Measurements from ENCODE around the gene ZNF784.
"Not testable (repeated sequence)": the region's sequence is repeated elsewhere in the genome, so short reads cannot be mapped to it uniquely, and the experiment has no call there.

DNA sequence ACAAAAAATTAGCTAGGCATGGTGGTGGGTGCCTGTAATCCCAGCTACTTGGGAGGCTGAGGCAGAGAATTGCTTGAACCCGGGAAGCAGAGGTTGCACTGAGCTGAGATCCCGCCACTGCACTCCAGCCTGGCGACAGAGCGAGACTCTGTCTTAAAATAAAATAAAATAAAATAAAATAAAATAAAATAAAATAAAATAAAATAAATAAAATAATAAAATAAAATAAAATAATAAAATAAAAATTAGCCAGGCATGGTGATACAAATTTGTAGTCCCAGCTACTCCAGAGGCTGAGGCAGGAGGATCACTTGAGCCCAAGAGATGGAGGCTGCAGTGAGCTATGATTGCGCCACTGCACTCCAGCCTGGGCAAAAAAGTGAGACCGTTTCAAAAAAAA is 50.4 kb downstream of the ZNF784 start:
- not testable (repeated sequence) for TF ChIP-seq CTCF, POLR2A (IDR thresholded peaks at IDR 0.05)
